HepG2 (cell line): ENCODE results near the gene CHAF1A. TPM values are rescaled to one million over a fixed set of nuclear protein-coding genes. Genes with fewer than 3 reads are reported as not detected.

Experiments used
- AHR ChIP-seq: IDR thresholded peaks from 2 replicates; pipeline ENCODE4 v1.6.1; 2018; ENCODE audit warnings: missing genetic modification reagents, missing compliant biosample characterization
- CENPX ChIP-seq: sonication (generic); formaldehyde crosslinking; IDR thresholded peaks from 2 replicates; pipeline ENCODE4 v1.9.0; 2021; ENCODE audit warnings: mild to moderate bottlenecking, missing genetic modification reagents, moderate library complexity
- FOXA1 ChIP-seq, 2 experiments: fragments of 450-650 bp in 1 of 2; sonication (generic) in 1 of 2; formaldehyde crosslinking in 1 of 2; IDR thresholded peaks; 2 replicates each; pipeline versions ENCODE4 v1.4.0 to v1.6.1; 2016 to 2020; ENCODE audit warnings: missing genetic modification reagents in 1 of 2
- GRHL1 ChIP-seq: sonication (generic); formaldehyde crosslinking; conservative IDR thresholded peaks from 2 replicates; pipeline ENCODE4 v1.8.0; 2022; ENCODE audit warnings: missing genetic modification reagents
- ISL2 ChIP-seq: sonication (generic); formaldehyde crosslinking; IDR thresholded peaks from 2 replicates; pipeline ENCODE4 v1.5.0; 2020; ENCODE audit warnings: missing genetic modification reagents
- LCORL ChIP-seq, 2 experiments: fragments of 450-650 bp in 1 of 2; sonication (generic) in 1 of 2; formaldehyde crosslinking in 1 of 2; IDR thresholded peaks; 2 replicates each; pipeline versions ENCODE4 v1.5.0 to v1.6.1; 2017 to 2020; ENCODE audit warnings: antibody characterized with exemption in 1 of 2, missing genetic modification reagents in 1 of 2
- MZF1 ChIP-seq: sonication (generic); formaldehyde crosslinking; IDR thresholded peaks from 2 replicates; pipeline ENCODE4 v1.8.1; 2023; ENCODE audit warnings: mild to moderate bottlenecking, missing genetic modification reagents, borderline replicate concordance
- PCBP1 ChIP-seq: fragments of 200-400 bp; formaldehyde crosslinking; IDR thresholded peaks from 2 replicates; pipeline ENCODE4 v1.6.1; 2017; ENCODE audit warnings: mild to moderate bottlenecking, low read depth, low read length, borderline replicate concordance
- PHB2 ChIP-seq: fragments of 450-650 bp; IDR thresholded peaks from 2 replicates; pipeline ENCODE4 v1.6.1; 2018; ENCODE audit not compliant: partially characterized antibody
- REL ChIP-seq: sonication (generic); formaldehyde crosslinking; conservative IDR thresholded peaks from 2 replicates; pipeline ENCODE4 v1.8.0; 2022; ENCODE audit warnings: mild to moderate bottlenecking, missing genetic modification reagents, moderate library complexity
- TCF7 ChIP-seq: sonication (generic); IDR thresholded peaks from 2 replicates; pipeline ENCODE4 v1.6.1; 2016; ENCODE audit warnings: antibody characterized with exemption, low read depth
- ZBTB3 ChIP-seq: sonication (generic); formaldehyde crosslinking; IDR thresholded peaks from 2 replicates; pipeline ENCODE4 v1.4.0; 2020; ENCODE audit warnings: low read depth, mild to moderate bottlenecking, moderate library complexity, missing genetic modification reagents, borderline replicate concordance
- ZKSCAN8 ChIP-seq: IDR thresholded peaks from 2 replicates; pipeline ENCODE4 v1.6.1; 2016; ENCODE audit warnings: borderline replicate concordance, missing genetic modification reagents, missing compliant biosample characterization
- ZNF143 ChIP-seq: sonication (generic); formaldehyde crosslinking; IDR thresholded peaks from 2 replicates; pipeline ENCODE4 v1.4.0; 2020; ENCODE audit warnings: missing genetic modification reagents
- ZNF333 ChIP-seq: sonication (generic); formaldehyde crosslinking; IDR thresholded peaks from 2 replicates; pipeline ENCODE4 v1.4.0; 2020; ENCODE audit warnings: mild to moderate bottlenecking, missing genetic modification reagents, borderline replicate concordance
- ZNF503 ChIP-seq: sonication (generic); formaldehyde crosslinking; IDR thresholded peaks from 2 replicates; pipeline ENCODE4 v1.4.0; 2020; ENCODE audit warnings: missing genetic modification reagents
- ZNF609 ChIP-seq: sonication (generic); formaldehyde crosslinking; IDR thresholded peaks from 2 replicates; pipeline ENCODE4 v1.4.0; 2020; ENCODE audit warnings: mild to moderate bottlenecking, missing genetic modification reagents, borderline replicate concordance
- ZNF781 ChIP-seq: sonication (generic); formaldehyde crosslinking; IDR thresholded peaks from 2 replicates; pipeline ENCODE4 v1.5.1; 2020; ENCODE audit warnings: borderline replicate concordance, mild to moderate bottlenecking, missing genetic modification reagents; ENCODE audit errors: not compliant biosample characterization
- polyA plus RNA-seq, 8 experiments: library from polyadenylated mRNA; depleted of rRNA in 3 of 8; stranded (reverse) in 7 of 8; unstranded in 1 of 8; fragments of >200 nt; fragmentation: Illumina TruSeq in 4 of 8; extraction: Trizol in 4 of 8; gene quantifications; 2 replicates each; pipeline versions ENCODE4 v1.2.1 to v1.2.3, GENCODE V29; 2011 to 2016; ENCODE audit warnings: low read depth in 4 of 8, missing spikeins in 1 of 8, mixed read lengths in 1 of 8; ENCODE audit not compliant: insufficient read depth in 1 of 8
- total RNA-seq, 5 experiments: library from RNA; depleted of rRNA; stranded (reverse); fragments of >200 nt; fragmentation: Illumina TruSeq; extraction: Trizol; gene quantifications; 2 replicates each; pipeline ENCODE4 v1.2.3, GENCODE V29; 2016; ENCODE audit warnings: low read depth in 1 of 5

CHAF1A gene
- total and polyA plus RNA-seq, 2 of the 13 experiments (the other 11 are each of a cell fraction or from before 2014, with no cell fraction given), result 11.0 to 34.8 TPM

GRCh38 chr19:4400135-4400936 is 2.1 kb upstream of the CHAF1A start, which contains the start of gene SH3GL1 (continued):
- TF ChIP-seq PHB2 (no peak), TCF7 (no peak), FOXA1 (IDR thresholded peaks at IDR 0.05) (no peak), FOXA1 (CRISPR knock-in tag; IDR thresholded peaks at IDR 0.05) (peak; percentile 57), ZNF781 (CRISPR knock-in tag) (peak; percentile 4), MZF1 (CRISPR knock-in tag) (no peak), AHR (no peak; the same call in 1 of the 2 replicates), GRHL1 (CRISPR knock-in tag) (no peak), LCORL (IDR thresholded peaks at IDR 0.05) (no peak), LCORL (CRISPR knock-in tag; IDR thresholded peaks at IDR 0.05) (no peak), ZKSCAN8 (CRISPR knock-in tag) (no peak), ISL2 (CRISPR knock-in tag) (peak; percentile 60; the same call in 1 of the 2 replicates), ZNF143 (CRISPR knock-in tag) (0 out of 2 replicates have a peak, but pooled peaks have one; percentile 15), PCBP1 (no peak), ZNF503 (CRISPR knock-in tag) (no peak), ZBTB3 (CRISPR knock-in tag) (no peak), ZNF333 (no peak), ZNF609 (CRISPR knock-in tag) (no peak), REL (CRISPR knock-in tag) (0 out of 2 replicates have a peak, but pooled peaks have one; percentile 58), CENPX (CRISPR knock-in tag) (no peak)
